Measurements from ENCODE around the gene PPFIBP2.

Gene PPFIBP2

DNA sequence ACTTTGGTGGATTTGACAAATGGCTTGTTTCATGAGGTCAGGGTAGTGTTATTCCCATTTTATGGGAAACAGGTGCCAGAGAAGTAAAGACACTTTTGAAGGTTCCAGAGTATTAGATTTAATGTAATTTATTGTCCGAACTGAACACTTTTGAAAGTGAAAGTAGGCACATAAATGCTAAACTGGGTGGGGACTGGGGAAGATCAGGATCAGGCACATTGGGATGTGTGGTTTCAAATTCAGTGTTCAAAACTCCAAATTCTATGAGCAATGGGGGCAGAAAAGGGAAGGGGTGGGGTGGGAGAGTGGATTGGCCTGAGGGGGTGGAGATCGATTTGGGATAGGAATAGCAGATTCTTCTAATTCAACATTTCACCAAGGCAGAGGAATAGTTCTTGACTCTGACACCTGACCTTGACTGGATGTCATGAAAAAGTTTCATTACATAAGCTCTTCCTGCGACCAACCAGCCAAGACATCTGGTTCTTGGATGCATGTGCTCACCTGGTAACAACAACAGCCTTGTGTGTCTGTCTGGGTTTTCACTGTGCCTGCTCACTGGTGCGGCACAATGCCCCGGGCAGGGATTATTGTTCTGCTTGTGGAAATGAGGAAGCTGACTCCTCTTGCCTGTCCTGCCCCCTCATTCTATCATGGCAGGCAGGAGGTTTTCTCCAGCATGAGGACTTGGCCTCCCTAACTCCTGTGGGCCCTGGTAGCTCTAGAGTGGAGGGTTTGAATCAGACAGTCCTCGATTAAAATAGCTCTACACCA is 10.8 kb downstream of the PPFIBP2 start:
- no peak for DNase-seq (ENCODE audit: low read depth in 2 of 3, low spot score in 1 of 3)

- DNase-seq (ENCODE audit: low read depth in 2 of 3, low spot score in 1 of 3): no peak
These were observed 11.6 kb downstream of the PPFIBP2 start for GRCh38 chr11:7525424-7525823.

DNA sequence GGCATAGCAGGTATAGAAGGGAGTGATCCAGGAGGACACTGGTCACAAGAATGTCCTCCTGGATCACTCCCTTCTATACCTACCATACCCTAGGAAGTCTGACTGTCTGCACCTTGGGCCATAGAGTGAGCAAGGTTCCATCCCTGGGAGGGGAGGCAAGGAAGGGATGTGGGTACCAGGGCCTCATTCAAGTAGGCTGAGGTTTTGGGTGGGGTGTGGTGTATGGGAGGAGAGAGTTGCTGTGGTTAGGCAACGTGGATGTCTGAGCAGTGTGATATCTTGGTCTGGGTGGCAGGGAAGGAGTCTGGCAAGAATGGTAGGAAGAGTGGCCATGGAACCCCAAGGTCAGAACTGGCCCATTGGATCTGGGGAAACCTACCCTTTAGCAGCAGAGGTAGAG is 13.2 kb downstream of the PPFIBP2 start:
- DNase-seq (ENCODE audit: low read depth in 2 of 3, low spot score in 1 of 3): peak in 1 of 3 donors; percentile 2

DNA sequence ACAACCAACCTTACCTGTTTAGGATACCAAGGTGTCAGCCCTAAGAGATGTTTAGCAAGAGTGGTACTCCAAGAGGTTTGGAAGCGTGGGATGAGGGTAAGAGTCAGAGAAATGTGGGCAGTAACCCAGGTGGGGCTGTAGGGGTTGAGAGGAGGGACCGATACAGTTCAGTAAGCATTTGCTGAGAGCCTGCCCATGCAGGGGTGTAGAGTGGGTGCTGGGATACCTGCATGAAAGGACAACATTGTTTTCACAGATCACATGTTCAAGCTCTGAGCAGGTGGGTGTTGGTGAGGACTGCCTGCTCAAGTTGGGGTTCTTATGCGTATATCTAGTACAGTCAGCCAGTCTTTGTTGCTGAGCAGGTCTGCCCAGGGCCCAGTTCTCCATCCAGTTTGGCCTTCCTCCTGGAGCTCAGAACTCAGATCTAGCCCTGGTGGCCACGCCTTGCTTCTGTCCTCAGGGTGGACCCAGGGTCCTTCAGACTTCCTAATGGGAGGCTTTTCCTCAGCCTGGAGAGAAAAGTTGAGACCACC is 14.8 kb downstream of the PPFIBP2 start:
- no peak for DNase-seq (ENCODE audit: low read depth in 2 of 3, low spot score in 1 of 3)

DNA sequence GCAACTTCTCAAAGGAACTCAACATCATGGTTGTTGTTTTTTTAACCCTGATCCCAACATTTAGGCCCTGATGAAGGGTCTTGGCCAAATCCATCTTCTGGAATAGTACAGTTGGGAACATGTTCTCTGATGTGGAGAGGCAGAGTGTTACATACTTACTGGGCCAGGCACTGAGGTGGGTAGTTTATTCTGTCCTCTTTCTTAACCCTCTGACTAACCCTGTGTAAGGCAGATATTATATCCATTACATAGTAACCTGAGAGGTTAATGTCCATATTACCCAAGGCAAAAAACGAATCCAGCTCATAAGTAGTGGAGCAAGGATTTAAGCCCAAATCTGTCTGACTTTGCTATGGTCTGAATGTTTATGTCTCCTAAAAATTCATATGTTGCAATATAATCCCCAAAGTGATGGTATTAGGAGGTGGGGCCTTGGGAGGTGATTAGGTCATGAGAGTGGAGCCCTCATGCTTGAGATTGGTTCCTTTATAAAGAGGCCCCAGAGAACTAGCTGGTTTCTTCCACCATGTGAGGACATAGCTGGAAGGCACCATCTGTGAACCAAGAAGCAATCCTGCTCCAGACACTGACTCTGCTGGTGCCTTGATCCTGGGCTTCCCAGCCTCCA is 16.3 kb downstream of the PPFIBP2 start:
- DNase-seq (ENCODE audit: low read depth in 2 of 3, low spot score in 1 of 3): no peak

- no peak for DNase-seq (ENCODE audit: low read depth in 2 of 3, low spot score in 1 of 3)
These were observed 17.2 kb downstream of the PPFIBP2 start for GRCh38 chr11:7531011-7531410.

DNA sequence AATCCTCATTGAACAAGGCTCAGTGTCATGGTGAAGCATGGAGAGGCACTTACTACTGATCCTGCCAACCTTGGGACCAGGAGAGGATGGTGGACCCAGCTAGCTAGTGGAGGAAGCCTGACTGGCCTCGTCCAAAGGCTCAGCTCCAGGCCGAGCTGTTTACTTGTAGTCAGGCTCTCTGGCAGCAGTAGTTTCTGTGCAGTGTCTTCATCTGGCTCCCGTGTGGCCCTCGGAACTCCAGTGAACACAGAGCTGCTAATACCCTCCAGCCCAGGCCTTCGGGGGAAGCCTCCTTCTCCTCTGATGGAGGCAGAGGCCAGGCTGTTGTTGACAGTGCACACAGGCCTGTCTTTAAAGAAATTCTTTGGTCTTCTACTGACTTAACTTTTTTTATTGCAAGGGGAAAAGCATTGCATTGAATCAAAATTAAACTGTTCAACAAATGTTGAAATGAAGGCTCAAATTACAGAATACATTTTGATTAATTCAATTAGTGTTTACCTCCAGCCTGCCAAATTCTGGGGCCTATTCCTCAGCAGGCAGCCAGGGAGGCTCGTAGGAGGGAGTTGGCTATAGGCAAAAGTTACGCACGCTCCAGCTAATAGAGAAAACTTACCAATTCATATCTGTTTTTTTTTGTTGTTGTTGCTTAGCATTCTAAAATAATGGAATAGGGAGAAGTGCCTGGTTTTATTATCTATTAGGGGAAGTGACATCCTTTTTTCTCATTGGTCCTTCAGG is 18.8 kb downstream of the PPFIBP2 start:
- DNase-seq (ENCODE audit: low read depth in 2 of 3, low spot score in 1 of 3): no peak

GRCh38 chr11:7533199-7534041 is 19.6 kb downstream of the PPFIBP2 start:
- no peak for DNase-seq (ENCODE audit: low read depth in 2 of 3, low spot score in 1 of 3)

DNA sequence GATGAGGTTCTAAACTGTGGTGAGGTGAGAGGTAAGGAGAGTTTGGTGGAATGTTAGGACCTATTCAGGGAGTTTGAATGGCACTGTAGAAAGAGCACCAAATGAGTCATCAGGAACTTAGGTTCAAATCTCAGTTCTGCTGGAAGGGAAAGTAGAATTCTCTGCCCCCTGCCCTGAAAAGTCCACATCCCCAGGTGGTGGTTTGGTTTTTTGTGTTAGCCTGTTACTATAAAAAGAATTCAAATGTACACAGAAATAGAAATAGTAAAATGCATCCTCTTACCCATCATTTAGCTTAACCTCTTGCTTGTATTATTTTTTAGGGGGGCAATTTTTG is 20.2 kb downstream of the PPFIBP2 start:
- DNase-seq (ENCODE audit: low read depth in 2 of 3, low spot score in 1 of 3): no peak

GRCh38 chr11:7536100-7536499 is 22.3 kb downstream of the PPFIBP2 start:
- no peak for DNase-seq (ENCODE audit: low read depth in 2 of 3, low spot score in 1 of 3)

DNA sequence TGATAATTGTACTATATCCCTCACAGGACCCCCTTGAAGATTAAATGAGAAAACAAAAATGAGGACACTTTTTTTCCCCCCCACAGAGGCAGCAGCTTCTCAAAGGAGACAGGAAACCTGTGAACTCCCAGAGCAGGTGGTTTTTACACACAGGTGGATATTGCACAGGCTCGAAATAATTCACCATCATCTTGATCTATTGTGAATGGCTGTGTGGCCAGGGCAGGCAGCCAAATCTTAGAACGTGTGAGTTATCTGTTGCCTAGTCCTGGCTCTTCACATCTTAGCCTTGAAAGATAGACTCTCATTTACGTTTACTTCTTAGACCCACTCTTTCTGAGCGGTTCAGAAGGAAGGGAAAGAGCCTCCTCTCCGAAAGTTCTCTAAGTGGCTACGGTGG is 23.5 kb downstream of the PPFIBP2 start:
- DNase-seq (ENCODE audit: low read depth in 2 of 3, low spot score in 1 of 3): no peak

- no peak for DNase-seq (ENCODE audit: low read depth in 2 of 3, low spot score in 1 of 3)
These were observed 24.2 kb downstream of the PPFIBP2 start for GRCh38 chr11:7538031-7538430.

DNA sequence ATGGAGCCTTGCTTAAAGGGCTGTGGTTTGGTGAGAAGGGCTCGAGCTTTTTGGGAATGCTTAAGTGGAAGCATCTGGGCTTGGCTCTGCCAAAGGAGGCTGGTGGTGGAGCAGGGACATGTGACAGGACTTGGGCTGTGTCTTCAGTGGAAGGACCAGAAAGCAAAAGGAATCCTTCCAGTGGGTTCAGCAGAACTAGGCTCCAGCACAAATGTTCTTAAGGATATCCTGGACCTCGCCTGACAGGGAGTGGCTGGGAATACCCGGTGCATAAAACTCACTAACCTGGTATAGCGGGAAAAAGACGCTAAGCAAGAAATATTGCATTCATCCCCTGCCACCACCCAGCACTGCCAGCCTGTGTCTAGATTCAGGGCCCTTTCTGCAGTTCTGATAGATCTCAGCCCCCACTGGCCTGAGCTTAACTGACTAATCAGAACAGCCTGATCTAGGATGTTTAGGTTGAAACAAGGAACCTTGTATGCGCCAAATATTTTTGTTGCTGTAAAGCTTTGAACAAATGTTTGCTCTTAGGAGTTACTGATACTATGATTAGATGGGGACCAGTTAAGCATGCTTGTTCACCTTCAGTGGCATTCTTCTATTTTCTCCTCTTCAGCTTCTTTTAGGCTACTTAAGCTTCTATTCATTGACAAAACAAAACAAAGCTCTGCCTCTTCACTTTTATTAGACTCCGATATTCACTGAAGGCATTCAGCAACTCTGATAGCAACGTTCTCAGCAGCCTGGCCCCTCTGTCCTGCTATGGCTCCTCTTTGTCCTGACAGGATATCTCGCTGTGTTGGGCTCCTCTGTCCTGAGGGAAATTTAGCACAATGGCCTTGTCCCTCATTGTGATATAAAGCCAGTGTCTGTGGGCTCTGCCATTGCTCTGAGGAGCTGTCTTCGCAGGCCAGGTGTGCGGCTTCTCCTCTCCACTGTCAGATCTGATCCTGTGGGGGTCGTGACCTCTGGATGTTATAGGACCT is 25.0 kb downstream of the PPFIBP2 start:
- DNase-seq (ENCODE audit: low read depth in 2 of 3, low spot score in 1 of 3): no peak

DNA sequence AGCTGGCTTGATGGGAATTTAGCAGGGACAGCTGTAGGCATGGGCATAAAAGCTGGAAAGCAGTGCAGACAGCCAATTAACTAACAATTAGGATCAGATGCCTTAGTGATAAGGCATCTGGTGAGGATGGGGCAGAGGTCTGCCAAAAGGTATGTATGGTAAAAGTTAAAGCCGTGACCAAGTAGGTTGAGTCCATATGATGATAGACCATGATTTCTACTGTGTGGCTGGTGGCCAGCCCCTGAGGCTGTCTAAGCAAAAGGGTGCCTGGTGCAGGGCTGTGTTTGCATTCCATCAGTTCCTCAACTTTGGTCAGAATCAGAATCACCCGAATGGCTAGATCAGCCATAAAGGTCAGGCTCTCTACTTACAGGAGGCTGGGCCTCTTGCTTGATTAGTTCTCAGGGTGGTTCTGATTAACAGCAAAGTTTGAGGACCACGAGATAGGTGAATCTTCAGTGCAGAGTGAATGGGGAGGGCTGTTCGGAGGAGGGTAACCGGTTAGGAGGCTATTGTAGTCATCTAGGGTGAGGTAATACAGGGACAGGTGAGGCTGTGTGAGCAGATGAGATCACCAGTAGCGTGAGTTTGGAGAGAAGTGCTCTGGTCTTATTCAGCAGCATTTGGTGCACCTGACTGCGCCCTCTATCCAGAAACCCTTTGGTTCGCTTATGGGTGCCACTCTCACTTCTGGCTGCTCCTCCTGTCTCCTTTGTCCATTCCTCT is 27.2 kb downstream of the PPFIBP2 start:
- no peak for DNase-seq (ENCODE audit: low read depth in 2 of 3, low spot score in 1 of 3)

GRCh38 chr11:7543302-7543701 is 29.5 kb downstream of the PPFIBP2 start:
- no peak for DNase-seq (ENCODE audit: low read depth in 2 of 3, low spot score in 1 of 3)

GRCh38 chr11:7544021-7544420 is 30.2 kb downstream of the PPFIBP2 start:
- DNase-seq (ENCODE audit: low read depth in 2 of 3, low spot score in 1 of 3): no peak

DNA sequence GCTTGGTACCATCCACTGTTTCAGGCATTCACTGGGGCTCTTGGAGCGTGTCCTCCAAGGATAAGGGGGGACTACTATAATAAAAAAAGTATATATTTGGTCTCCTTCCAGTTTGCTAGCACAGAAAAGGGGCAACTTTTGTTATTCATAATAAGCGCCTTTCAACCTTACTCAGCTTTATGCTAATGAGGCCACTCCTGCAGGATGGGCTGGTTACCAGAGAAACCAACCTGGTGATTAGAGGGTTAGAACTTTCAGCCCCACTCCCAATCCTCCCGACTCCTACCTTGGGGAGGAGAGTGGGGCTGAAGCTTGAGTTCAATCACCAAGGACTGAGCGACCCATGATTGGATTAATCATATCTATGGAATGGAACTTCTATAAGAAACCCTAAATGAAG is 31.8 kb downstream of the PPFIBP2 start:
- DNase-seq (ENCODE audit: low read depth in 2 of 3, low spot score in 1 of 3): no peak

DNA sequence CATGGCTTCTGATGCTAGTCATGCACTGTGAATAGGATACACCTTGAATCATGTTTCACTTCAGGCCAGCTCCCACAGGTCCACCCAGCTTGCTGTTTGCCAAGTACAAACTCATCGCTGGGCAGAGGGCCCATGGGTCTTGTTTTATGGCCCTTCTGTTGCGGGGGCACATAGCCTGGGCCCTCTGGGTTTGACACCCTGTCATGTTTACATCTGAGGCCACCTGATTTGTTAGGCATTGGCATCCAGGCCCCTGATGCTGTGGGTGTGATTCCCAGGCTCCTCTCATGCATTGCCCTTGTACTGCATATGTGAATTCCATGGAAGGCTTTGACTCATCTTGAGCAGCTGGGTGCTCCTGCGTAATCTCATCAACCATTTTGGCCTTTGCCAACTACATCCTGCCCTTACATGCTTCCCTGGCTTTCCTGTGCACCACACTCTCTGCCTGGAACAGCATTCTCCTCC is 32.6 kb downstream of the PPFIBP2 start:
- no peak for DNase-seq (ENCODE audit: low read depth in 2 of 3, low spot score in 1 of 3)

GRCh38 chr11:7547687-7548086 is 33.9 kb downstream of the PPFIBP2 start:
- DNase-seq (ENCODE audit: low read depth in 2 of 3, low spot score in 1 of 3): no peak
